Psoas muscle (tissue), 8 donors: ENCODE results near the gene SIK3. TPM values are rescaled to one million over a fixed set of nuclear protein-coding genes. Genes with fewer than 3 reads are reported as not detected.

Experiments used
- ATAC-seq, 4 donors: fragments of 200-7000 bp; cut with Tn5 transposase; one replicate each; pipeline ENCODE4 v1.9.1; 2020; ENCODE audit warnings: moderate library complexity in 3 of 4, mild to moderate bottlenecking in 2 of 4
- DNase-seq, 2 donors: peaks; one replicate each; pipeline ENCODE4 v3.0.0-alpha.2; 2020
- H3K27ac ChIP-seq: fragments of 200-600 bp; one replicate; pipeline ENCODE4 v1.8.0; 2022
- H3K27me3 ChIP-seq, 3 donors: fragments of 200-600 bp in 1 of 3; one replicate each; pipeline versions ENCODE4 v1.6.1 to v1.8.0; 2013 to 2022; ENCODE audit warnings: low read length in 2 of 3, mild to moderate bottlenecking in 2 of 3, moderate library complexity in 1 of 3; ENCODE audit not compliant: insufficient read depth in 3 of 3
- H3K36me3 ChIP-seq, 2 donors: fragments of 200-600 bp in 1 of 2; one replicate each; pipeline versions ENCODE4 v1.6.1 to v1.8.0; 2013 to 2022; ENCODE audit warnings: low read depth in 1 of 2, mild to moderate bottlenecking in 1 of 2, moderate library complexity in 1 of 2; ENCODE audit not compliant: insufficient read depth in 1 of 2
- H3K4me1 ChIP-seq: fragments of 200-600 bp; one replicate; pipeline ENCODE4 v1.8.0; 2022
- H3K4me3 ChIP-seq: fragments of 200-600 bp; one replicate; pipeline ENCODE4 v1.8.0; 2022; ENCODE audit warnings: mild to moderate bottlenecking
- H3K9me3 ChIP-seq: fragments of 200-600 bp; one replicate; pipeline ENCODE4 v1.8.0; 2022
- CTCF ChIP-seq: fragments of 200-600 bp; IDR thresholded peaks from one replicate; pipeline ENCODE4 v1.8.0; 2022; ENCODE audit warnings: antibody characterized with exemption
- WGBS, 3 donors: extraction: QIAGEN DNeasy Blood & Tissue Kit; methylation state at CpG; one replicate each; pipeline versions ENCODE4 v1.1.6 to v1.1.7; 2013; 5-methylcytosine and 5-hydroxymethylcytosine counted together
- intact Hi-C, 2 donors: fragments of 100-400 bp; cut with DNase I; formaldehyde crosslinking; loops; one replicate each; pipeline versions ENCODE4 v1.11.0 to v1.14.2; 2022
- polyA plus RNA-seq, 3 donors: library from polyadenylated mRNA; stranded (reverse); fragments of 200-250 nt; gene quantifications; one replicate each; pipeline ENCODE4 v1.2.3, GENCODE V29; 2013
- total RNA-seq, 4 donors: library from RNA; stranded (reverse); fragmentation: NEBNext Ultra II Directional in 2 of 4; extraction: Animal tissue kit (Norgen Biotek cat#: 25700) in 2 of 4; gene quantifications; one replicate each; pipeline versions ENCODE4 v1.2.1 to v1.2.4, GENCODE V29; 2021 to 2023
- donor health status: healthy with polysubstance abuse.
- donor health status: DM: no; HTN: no; CAD: no; lungs with moderate emphysema.
- donor health status: Bipolar disorder and iron deficiency.
- donor health status: healthy.
- donor health status: DM: yes; HTN: yes; CAD: no.
- donor health status: DM: no; HTN: no; CAD: no.
- donor health status: DM: no; HTN: no; CAD: no.
- donor health status: DM: yes; HTN: yes; CAD: no.

Gene SIK3
- total and polyA plus RNA-seq, 7 donors: 16.3 to 47.4 (median 39.8) TPM

- no peaks in the 10 kb centered on the region for H3K27me3 ChIP-seq
- ATAC-seq: peak in 2 of 4 donors; percentile 49 to 54
- intact Hi-C loops: no loop called here
- no peaks in the 10 kb centered on the region for H3K36me3 ChIP-seq
- H3K9me3 ChIP-seq: peaks cover 5% of the 10 kb centered on the region
- H3K27ac ChIP-seq: no peak overlapping the region
- no peak overlapping the region for H3K4me3 ChIP-seq
- no peak for DNase-seq
- H3K4me1 ChIP-seq: peaks cover 14% of the 10 kb centered on the region
- TF ChIP-seq CTCF: no peak
Observed at GRCh38 chr11:116913000-116913399, 185.2 kb downstream of the SIK3 start.

GRCh38 chr11:116911976-116912734 lies 186.1 kb downstream of the SIK3 start:
- ATAC-seq (peak in 1 of 4 donors; percentile 44), DNase-seq (no peak)
- Histone ChIP-seq H3K4me3 (no peak overlapping the region), H3K27ac (no peak overlapping the region), H3K27me3 (no peaks in the 10 kb centered on the region), H3K36me3 (no peaks in the 10 kb centered on the region), H3K9me3 (peaks cover 5% of the 10 kb centered on the region), H3K4me1 (peaks cover 14% of the 10 kb centered on the region)
- intact Hi-C loops: no loop called here
- TF ChIP-seq CTCF: no peak
- 70 to 87% (median 79%) methylated on average over 7 of the region's 7 CpGs for WGBS, 3 donors

- H3K36me3 ChIP-seq: no peaks in the 10 kb centered on the region
- intact Hi-C loops: no loop called here
- DNase-seq (no peak), ATAC-seq (no peak)
- no peaks in the 10 kb centered on the region for H3K27me3 ChIP-seq
- WGBS, 3 donors: 97% methylated on average over 4 of the region's 4 CpGs
- H3K27ac ChIP-seq: no peak overlapping the region
- peaks cover 14% of the 10 kb centered on the region for H3K4me1 ChIP-seq
- H3K9me3 ChIP-seq: peaks cover 5% of the 10 kb centered on the region
- H3K4me3 ChIP-seq: no peak overlapping the region
- TF ChIP-seq CTCF: no peak
Observed at GRCh38 chr11:116910847-116911246, 187.4 kb downstream of the SIK3 start.

- H3K9me3 ChIP-seq: peaks cover 5% of the 10 kb centered on the region
- no peaks in the 10 kb centered on the region for H3K36me3 ChIP-seq
- intact Hi-C loops: no loop called here
- no peak overlapping the region for H3K27ac ChIP-seq
- H3K4me3 ChIP-seq: no peak overlapping the region
- H3K27me3 ChIP-seq: no peaks in the 10 kb centered on the region
- H3K4me1 ChIP-seq: peaks cover 14% of the 10 kb centered on the region
- TF ChIP-seq CTCF: no peak
- ATAC-seq: peak in 1 of 4 donors; percentile 35
- no peak for DNase-seq
- WGBS, 3 donors: 94 to 96% (median 94%) methylated on average over 2 of the region's 2 CpGs
Observed at GRCh38 chr11:116910378-116910777, 187.8 kb downstream of the SIK3 start.

GRCh38 chr11:116909245-116909644 lies 189.0 kb downstream of the SIK3 start:
- no peak overlapping the region for H3K4me3 ChIP-seq
- no peak for TF ChIP-seq CTCF
- no peaks in the 10 kb centered on the region for H3K36me3 ChIP-seq
- H3K9me3 ChIP-seq: peaks cover 5% of the 10 kb centered on the region
- WGBS, 3 donors: 96 to 100% (median 96%) methylated on average over 1 of the region's 1 CpG
- peaks cover 14% of the 10 kb centered on the region for H3K4me1 ChIP-seq
- intact Hi-C loops: loop anchor here in 1 of 2 donors (5.0 kb wide), 1 partner anchor 48 kb away; no protein-coding TSS in a partner anchor
- DNase-seq: no peak
- H3K27ac ChIP-seq: no peak overlapping the region
- no peaks in the 10 kb centered on the region for H3K27me3 ChIP-seq
- ATAC-seq: no peak
